H1 (cell line): ENCODE results near the gene INPP5B. TPM values are rescaled to one million over a fixed set of nuclear protein-coding genes. Genes with fewer than 3 reads are reported as not detected.

Experiments used
- CBX5 ChIP-seq: fragments of 300-800, 300-1000 bp; sonication (generic); IDR thresholded peaks from 2 replicates; pipeline ENCODE4 v1.7.1; 2016; ENCODE audit warnings: antibody characterized with exemption, low read length, low read depth
- CHD1 ChIP-seq: IDR thresholded peaks from 2 replicates; pipeline ENCODE4 v1.6.1; 2012; ENCODE audit warnings: low read depth, low read length, improper control_type of control experiment
- CHD2 ChIP-seq: IDR thresholded peaks from 2 replicates; pipeline ENCODE4 v1.6.1; 2012; ENCODE audit warnings: low read length, improper control_type of control experiment
- EGR1 ChIP-seq: IDR thresholded peaks from 2 replicates; pipeline ENCODE4 v1.6.1; 2011; ENCODE audit warnings: low read depth, low read length, borderline replicate concordance
- EP300 ChIP-seq, 2 experiments: IDR thresholded peaks; 1 replicate in 1 of 2; 2 replicates in 1 of 2; pipeline ENCODE4 v1.6.1; 2011 to 2012; ENCODE audit warnings: low read depth in 2 of 2, low read length in 2 of 2, mild to moderate bottlenecking in 2 of 2, borderline replicate concordance in 1 of 2, inconsistent platforms in 1 of 2, moderate library complexity in 1 of 2
- EZH2 ChIP-seq: fragments of 200-600 bp; sonication (generic); IDR thresholded peaks from 2 replicates; pipeline ENCODE4 v1.7.1; 2012; ENCODE audit warnings: low read depth, mild to moderate bottlenecking, moderate library complexity, low read length, inconsistent platforms; ENCODE audit not compliant: severe bottlenecking
- FOSL1 ChIP-seq: IDR thresholded peaks from 2 replicates; pipeline ENCODE4 v1.6.1; 2011; ENCODE audit warnings: mild to moderate bottlenecking, low read depth, low read length, moderate library complexity; ENCODE audit not compliant: insufficient read depth
- JUN ChIP-seq: IDR thresholded peaks from 2 replicates; pipeline ENCODE4 v1.6.1; 2011; ENCODE audit warnings: low read depth, mild to moderate bottlenecking, improper control_type of control experiment, low read length
- NANOG ChIP-seq: IDR thresholded peaks from 2 replicates; pipeline ENCODE4 v1.6.1; 2011; ENCODE audit warnings: low read length, low read depth, mild to moderate bottlenecking, inconsistent platforms; ENCODE audit not compliant: insufficient read depth, poor library complexity, severe bottlenecking
- NRF1 ChIP-seq: IDR thresholded peaks from 2 replicates; pipeline ENCODE4 v1.6.1; 2011; ENCODE audit warnings: mild to moderate bottlenecking, low read depth, low read length, improper control_type of control experiment
- PHF8 ChIP-seq: fragments of 200-600 bp; sonication (generic); conservative IDR thresholded peaks from 2 replicates; pipeline ENCODE4 v1.7.1; 2012; ENCODE audit warnings: low read depth, mild to moderate bottlenecking, inconsistent platforms, low read length, moderate library complexity
- RFX5 ChIP-seq: IDR thresholded peaks from 2 replicates; pipeline ENCODE4 v1.6.1; 2011; ENCODE audit warnings: low read depth, low read length, improper control_type of control experiment, borderline replicate concordance
- SIRT6 ChIP-seq: IDR thresholded peaks from one replicate; pipeline ENCODE4 v1.7.1; 2012; ENCODE audit warnings: low read length, inconsistent platforms
- TAF7 ChIP-seq: optimal IDR thresholded peaks from 2 replicates; pipeline ENCODE3; 2011; ENCODE audit warnings: low read depth, mild to moderate bottlenecking, inconsistent platforms, low read length, moderate library complexity, borderline replicate concordance
- YY1 ChIP-seq: IDR thresholded peaks from 2 replicates; pipeline ENCODE4 v1.6.1; 2011; ENCODE audit warnings: low read depth, mild to moderate bottlenecking, low read length
- polyA plus RNA-seq, 7 experiments: library from polyadenylated mRNA; depleted of rRNA in 3 of 7; stranded (reverse) in 5 of 7; unstranded in 2 of 7; fragments of >200 nt in 5 of 7; fragments of 200-250 nt in 2 of 7; gene quantifications; 1 replicate in 5 of 7; 2 replicates in 1 of 7; 4 replicates in 1 of 7; pipeline versions ENCODE4 v1.2.1 to v1.2.3, GENCODE V29; 2011 to 2013; ENCODE audit warnings: missing spikeins in 2 of 7, mixed read lengths in 2 of 7
- total RNA-seq: library from RNA; stranded (reverse); fragmentation: NEBNext Ultra II Directional; extraction: Animal tissue kit (Norgen Biotek cat#: 25700); gene quantifications from 2 replicates; pipeline ENCODE4 v1.2.1, GENCODE V29; 2021
- TF ChIP-seq, protein P1 (sequence below), 3 experiments: IDR thresholded peaks; 1 replicate in 2 of 3; 2 replicates in 1 of 3; pipeline versions ENCODE4 v1.5.1 to v1.6.1; 2011; ENCODE audit warnings: low read length in 3 of 3, mild to moderate bottlenecking in 3 of 3, inconsistent platforms in 2 of 3, low read depth in 1 of 3, moderate library complexity in 1 of 3; ENCODE audit not compliant: insufficient read depth in 1 of 3; ENCODE audit errors: control extremely low read depth in 1 of 3
- TF ChIP-seq, protein P2 (sequence below): IDR thresholded peaks from 2 replicates; pipeline ENCODE4 v1.6.1; 2011; ENCODE audit warnings: low read length, improper control_type of control experiment
- TF ChIP-seq, protein P3 (sequence below): IDR thresholded peaks from 2 replicates; pipeline ENCODE4 v1.6.1; 2012; ENCODE audit warnings: inconsistent platforms

The INPP5B gene
- total and polyA plus RNA-seq, 2 of the 8 experiments (the other 6 are each of a cell fraction or from before 2014, with no cell fraction given): 14.0 to 23.7 TPM

DNA sequence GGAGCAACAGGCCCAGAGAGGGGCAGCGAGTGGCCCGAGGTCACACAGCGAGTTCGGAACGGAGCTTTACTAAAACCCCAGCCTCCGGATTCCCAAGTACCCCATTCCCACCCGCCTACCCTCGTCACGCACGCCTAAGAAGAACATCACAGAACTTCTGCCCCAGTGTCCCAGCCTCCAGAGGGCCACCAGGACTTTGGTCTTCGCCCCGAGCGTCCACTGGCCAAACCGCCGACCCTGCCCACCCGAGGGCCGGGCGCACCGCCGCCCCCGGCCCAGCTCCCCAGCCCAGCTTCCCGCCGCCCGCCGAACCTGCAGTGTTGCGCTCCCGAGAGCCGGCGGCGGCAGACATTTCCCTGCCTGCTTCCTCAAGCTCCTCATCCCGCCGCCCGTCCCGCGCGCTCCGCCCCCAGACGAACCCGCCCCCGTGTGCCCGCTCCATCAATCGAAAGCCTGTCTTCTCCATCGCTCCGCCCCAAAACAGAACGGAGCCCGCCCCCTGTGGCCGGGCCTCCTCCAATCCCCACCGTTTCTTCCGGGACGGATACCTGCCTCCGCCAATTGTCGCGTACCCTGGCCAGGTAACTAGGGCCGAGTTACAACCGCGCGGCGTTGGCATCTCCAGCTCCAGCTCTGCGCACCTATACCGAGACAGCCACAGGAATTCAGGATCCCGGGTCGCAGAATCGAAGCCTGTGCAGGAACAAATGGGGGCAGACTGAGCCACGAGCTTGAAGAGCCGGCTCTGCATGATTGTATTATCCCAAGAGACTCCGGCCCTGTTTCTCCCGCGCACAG lies 15.3 kb downstream of the INPP5B start (continued):
- TF ChIP-seq, protein P1, sequence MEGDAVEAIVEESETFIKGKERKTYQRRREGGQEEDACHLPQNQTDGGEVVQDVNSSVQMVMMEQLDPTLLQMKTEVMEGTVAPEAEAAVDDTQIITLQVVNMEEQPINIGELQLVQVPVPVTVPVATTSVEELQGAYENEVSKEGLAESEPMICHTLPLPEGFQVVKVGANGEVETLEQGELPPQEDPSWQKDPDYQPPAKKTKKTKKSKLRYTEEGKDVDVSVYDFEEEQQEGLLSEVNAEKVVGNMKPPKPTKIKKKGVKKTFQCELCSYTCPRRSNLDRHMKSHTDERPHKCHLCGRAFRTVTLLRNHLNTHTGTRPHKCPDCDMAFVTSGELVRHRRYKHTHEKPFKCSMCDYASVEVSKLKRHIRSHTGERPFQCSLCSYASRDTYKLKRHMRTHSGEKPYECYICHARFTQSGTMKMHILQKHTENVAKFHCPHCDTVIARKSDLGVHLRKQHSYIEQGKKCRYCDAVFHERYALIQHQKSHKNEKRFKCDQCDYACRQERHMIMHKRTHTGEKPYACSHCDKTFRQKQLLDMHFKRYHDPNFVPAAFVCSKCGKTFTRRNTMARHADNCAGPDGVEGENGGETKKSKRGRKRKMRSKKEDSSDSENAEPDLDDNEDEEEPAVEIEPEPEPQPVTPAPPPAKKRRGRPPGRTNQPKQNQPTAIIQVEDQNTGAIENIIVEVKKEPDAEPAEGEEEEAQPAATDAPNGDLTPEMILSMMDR (IDR thresholded peaks at IDR 0.05; ENCODE audit: control extremely low read depth in 1 of 3, insufficient read depth in 1 of 3, low read depth in 1 of 3, low read length in 3 of 3): peak in 1 of 3 experiments; percentile 8; a peak in 1 of 4 replicates
- TF ChIP-seq CHD1: no peak
- no peak for TF ChIP-seq EP300 (IDR thresholded peaks at IDR 0.05; ENCODE audit: borderline replicate concordance in 1 of 2, low read depth in 2 of 2, low read length in 2 of 2)
- TF ChIP-seq PHF8: peak; percentile 76
- TF ChIP-seq RFX5: no peak
- TF ChIP-seq FOSL1: no peak
- TF ChIP-seq, protein P2, sequence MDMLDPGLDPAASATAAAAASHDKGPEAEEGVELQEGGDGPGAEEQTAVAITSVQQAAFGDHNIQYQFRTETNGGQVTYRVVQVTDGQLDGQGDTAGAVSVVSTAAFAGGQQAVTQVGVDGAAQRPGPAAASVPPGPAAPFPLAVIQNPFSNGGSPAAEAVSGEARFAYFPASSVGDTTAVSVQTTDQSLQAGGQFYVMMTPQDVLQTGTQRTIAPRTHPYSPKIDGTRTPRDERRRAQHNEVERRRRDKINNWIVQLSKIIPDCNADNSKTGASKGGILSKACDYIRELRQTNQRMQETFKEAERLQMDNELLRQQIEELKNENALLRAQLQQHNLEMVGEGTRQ: no peak
- TF ChIP-seq YY1: no peak
- TF ChIP-seq CBX5: no peak
- TF ChIP-seq TAF7: no peak
- TF ChIP-seq NRF1: 0 out of 2 replicates have a peak, but pooled peaks have one; percentile 29
- no peak for TF ChIP-seq NANOG
- no peak for TF ChIP-seq JUN
- TF ChIP-seq CHD2: peak; percentile 93
- no peak for TF ChIP-seq SIRT6
- TF ChIP-seq, protein P3, sequence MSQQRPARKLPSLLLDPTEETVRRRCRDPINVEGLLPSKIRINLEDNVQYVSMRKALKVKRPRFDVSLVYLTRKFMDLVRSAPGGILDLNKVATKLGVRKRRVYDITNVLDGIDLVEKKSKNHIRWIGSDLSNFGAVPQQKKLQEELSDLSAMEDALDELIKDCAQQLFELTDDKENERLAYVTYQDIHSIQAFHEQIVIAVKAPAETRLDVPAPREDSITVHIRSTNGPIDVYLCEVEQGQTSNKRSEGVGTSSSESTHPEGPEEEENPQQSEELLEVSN: no peak; the same call in 1 of the 2 replicates
- no peak for TF ChIP-seq EZH2
- TF ChIP-seq EGR1: peak; percentile 58; the same call in 1 of the 2 replicates
